Left forelimb (tissue), 1 donor: ENCODE data around the gene TBC1D22A.

Experiments
- DNase-seq: peaks from one replicate; pipeline ENCODE4 v3.0.0-alpha.2; 2018; ENCODE audit warnings: low spot score

The TBC1D22A gene

GRCh38 chr22:46860562-46860961 is 98.1 kb downstream of the TBC1D22A start:
- peak; percentile 40 for DNase-seq

DNA sequence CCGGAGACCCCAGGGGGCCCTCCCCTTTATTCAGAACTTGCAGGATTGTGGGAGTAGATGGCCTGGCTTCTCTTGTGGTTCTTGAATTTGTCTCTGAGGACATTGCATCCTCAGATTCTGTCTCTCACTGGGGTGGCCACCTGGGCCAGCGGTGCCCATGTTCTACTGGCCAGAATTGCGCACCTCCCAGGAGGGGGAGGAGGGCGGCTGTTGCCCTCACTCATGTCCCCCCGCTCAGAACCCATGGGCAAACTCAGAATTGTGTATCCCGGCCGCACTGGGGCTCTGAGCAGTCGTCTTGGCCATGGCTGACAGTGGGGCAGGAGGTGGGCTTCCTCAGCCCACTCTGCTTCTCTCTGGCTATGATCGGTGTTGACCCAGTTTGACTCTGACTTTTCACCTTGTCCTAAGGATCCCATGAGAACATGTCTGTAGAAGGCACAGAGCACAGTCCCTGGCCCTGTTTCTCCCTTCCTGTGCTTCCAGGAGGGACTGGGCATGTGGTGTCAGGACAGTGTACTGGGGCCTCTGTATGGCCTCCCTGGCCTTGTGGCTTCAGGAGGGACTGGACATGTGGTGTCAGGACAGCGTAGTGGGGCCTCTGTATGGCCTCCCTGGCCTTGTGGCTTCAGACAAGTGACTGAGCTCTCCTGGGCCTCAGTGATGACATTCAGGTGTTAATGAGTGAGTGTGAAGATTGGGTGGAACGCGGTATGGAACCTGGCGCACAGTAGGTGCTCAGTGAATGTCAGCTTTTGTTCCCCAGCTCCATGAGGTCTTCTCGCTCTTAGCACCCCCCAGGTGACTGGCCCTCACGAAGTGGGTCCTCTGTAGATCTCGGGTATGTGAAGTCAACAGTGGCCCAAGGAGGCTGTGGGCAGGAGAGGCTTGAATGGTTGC is 99.3 kb downstream of the TBC1D22A start:
- DNase-seq: peak; percentile 63

DNA sequence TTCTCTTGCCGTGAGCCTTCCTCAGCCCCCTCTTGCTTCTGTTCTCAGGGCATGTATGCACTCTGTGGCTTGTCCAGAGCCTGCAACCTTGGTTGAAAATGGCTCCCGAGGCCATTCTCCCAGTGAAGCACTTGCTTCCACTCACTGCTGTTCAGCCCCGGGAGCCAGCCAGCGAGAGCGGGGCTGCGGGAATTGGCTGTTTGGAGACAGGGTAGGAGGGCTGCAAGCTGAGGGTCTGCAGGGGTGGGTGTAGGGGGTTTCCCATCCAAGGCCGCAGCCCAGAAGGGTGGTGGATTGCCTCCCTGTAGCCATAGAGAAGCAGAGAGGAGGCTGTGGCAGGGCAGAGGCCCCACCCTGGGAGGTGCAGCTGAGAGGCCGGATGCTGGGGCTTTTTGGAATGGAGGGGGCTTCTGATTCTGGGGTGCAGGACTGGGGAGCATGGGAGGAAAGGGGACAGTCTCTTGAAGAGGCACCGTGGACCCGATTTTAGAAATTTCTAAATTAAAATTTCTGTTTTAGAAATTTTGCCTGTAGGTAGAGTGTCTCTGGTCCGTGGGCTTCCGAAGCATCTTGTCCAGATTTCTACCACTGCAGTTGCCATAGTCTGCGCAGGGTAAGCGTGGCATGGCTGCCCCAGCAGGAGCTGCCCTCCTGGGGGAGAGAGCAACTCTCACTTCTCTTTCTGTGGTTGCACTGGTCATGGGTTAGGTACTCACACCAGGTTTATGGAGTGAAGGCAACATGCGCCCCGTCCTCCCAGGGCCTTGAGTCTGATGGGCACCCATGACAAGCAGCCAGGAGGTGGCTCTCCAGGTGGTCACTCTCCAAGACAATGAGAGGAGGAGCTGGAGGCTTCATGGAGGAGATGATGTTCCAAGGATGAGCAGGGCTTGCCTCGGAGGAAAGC is 100.2 kb downstream of the TBC1D22A start:
- peak; percentile 45 for DNase-seq

GRCh38 chr22:46863794-46864193 is 101.3 kb downstream of the TBC1D22A start:
- DNase-seq: no peak

- peak; percentile 15 for DNase-seq
Measured at GRCh38 chr22:46864314-46865051, 102.0 kb downstream of the TBC1D22A start.

GRCh38 chr22:46865052-46865434 is 102.6 kb downstream of the TBC1D22A start:
- peak; percentile 34 for DNase-seq

GRCh38 chr22:46865642-46866041 is 103.2 kb downstream of the TBC1D22A start:
- DNase-seq: no peak

- no peak for DNase-seq
Measured at GRCh38 chr22:46866591-46866990, 104.1 kb downstream of the TBC1D22A start.

GRCh38 chr22:46867106-46867505 is 104.7 kb downstream of the TBC1D22A start:
- no peak for DNase-seq

GRCh38 chr22:46869329-46869728 is 106.9 kb downstream of the TBC1D22A start:
- no peak for DNase-seq

DNA sequence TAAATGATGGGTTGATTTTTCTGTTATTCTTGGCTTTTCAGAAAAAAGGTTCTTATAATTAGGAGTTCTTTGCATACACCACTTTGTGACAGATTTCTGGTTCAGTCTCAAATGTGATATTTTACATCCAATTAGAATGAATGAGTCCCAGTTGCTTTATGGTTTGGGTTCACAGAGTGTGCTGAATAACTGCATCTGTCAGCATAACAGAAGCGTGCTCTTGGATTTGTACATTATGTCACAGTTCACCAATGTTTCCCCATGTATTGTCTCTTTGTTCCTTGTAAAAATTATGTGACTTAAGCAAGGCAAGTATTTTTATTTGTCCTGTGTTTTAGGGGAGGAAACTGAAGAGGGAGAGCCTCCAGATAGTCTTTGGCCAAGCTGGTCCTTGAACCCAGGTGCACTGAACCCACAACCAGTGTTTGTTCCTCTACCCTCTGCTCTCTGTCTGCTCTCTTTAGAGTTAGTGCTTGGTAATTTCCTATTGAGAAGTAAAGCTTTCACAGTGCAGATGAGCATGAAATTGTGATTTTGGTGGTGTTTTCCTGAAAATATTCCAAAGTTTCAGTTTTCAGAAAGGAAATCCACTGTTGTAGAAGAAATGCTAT is 107.5 kb downstream of the TBC1D22A start:
- no peak for DNase-seq

DNA sequence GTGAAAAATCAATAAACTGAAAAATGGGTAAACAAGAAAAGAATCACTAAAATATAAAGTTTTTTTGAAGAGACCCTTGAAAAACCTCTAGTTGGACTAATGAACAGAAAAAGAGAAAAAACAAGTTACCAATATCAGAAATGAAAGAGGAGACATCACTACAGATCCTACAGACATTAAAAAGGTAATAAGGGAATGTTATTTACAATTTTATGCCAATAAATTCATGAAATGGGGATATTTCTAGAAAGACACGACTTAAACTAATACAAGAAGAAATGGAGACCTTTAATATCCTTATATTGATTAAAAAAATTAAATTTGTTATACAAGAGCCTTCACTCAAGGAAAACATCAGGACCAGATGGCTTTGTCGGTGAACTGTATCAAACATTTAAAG is 109.4 kb downstream of the TBC1D22A start:
- DNase-seq: no peak

DNA sequence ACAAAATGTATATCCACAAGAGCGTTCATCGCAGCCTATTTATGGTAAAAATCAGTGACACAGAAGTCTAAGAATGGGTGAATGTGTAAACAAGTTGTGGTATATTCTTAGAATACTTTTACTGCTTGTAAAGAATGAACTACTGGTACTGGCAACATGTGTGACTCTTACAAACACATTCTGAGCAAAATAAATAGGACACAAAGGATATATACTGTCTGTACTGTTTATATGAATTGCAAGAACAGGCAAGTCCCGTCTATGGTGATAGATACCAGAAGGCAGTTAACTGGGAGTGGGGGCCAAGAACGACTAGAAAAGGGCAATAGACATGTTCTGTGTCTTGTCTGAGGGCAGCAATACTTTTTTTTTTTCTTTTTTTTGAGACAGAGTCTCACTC is 112.6 kb downstream of the TBC1D22A start:
- no peak for DNase-seq

DNA sequence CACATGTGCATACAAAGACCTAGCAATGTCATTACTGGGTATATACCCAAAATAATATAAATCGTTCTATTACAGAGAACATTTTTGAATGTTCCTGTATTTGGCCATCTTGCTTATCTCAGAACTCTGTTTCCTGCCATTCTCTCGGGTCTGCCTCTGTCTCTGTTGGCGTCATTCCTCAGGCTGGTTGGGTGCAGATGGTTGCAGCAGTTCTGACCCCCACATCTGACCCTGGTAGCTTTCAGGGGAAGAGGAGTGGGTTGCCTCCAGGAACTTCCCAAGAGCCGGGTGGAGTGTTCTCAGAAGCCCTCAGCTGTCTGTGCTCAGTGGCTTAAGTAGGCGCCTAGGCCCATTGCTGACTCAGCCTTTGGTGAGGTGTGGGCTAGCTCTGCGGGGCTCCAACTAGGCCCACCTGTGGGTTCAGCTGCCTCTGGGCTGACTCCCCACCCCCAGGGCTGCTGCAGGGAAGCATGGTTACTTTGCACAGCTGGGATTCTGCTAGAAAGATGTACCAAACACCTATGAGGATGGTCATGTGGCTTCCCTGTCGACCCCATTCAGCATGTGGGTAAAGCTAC is 114.0 kb downstream of the TBC1D22A start:
- DNase-seq: no peak

DNA sequence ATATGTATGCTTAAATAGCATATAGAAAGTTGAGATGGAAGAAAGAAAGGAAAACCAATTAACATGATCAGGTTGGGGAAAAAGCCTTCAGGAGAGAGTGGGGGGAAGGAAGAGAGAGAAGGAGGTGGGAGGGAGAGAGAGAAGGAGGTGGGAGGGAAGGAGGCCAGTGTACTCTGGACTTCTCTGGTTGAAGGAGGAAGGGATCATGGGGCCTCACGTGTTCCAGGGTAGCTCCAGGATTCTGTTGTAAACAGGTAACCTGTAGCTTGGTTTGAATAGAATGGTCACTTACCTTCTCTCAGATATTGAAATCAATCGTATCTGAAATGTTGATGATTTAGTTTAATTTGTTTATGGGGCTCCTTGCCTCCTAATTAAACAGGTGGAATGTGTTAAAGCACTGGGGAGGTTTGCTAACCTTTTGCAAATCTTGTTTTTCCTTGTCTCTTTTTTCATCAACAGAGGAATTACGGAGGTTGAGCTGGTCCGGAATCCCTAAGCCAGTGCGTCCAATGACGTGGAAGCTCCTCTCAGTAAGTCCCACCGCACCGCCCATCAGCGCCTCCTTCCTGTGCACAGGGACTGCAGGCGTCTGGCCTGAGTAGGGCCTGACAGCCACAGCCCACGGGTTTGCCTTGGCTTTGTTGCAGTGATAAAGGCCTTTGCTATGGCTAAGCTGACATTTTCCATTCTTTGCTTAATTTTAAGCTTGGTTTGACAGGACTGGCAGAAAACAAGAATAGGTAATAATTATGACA is 115.9 kb downstream of the TBC1D22A start:
- no peak for DNase-seq

DNA sequence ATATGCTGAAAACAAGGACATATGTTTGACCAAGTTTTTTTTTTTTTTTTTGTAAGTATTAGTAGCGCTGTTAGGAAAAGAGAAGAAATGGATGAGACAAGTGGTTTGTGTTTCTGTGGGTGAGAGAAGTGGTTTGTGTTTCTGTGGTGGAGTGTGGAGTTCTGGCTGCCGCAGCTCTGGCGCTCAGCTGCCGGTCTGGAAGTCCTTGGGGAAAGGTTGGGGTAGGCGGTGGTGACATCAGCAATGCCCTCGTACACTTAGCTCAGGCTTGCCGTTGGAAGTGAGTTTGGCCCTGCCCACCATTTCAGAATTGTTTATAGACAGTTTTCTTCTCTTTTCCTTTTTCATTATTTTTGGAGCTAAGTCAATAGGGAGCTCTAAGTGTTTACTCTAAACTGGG is 116.6 kb downstream of the TBC1D22A start:
- DNase-seq: no peak

GRCh38 chr22:46881373-46882118 is 119.1 kb downstream of the TBC1D22A start:
- DNase-seq: no peak

DNA sequence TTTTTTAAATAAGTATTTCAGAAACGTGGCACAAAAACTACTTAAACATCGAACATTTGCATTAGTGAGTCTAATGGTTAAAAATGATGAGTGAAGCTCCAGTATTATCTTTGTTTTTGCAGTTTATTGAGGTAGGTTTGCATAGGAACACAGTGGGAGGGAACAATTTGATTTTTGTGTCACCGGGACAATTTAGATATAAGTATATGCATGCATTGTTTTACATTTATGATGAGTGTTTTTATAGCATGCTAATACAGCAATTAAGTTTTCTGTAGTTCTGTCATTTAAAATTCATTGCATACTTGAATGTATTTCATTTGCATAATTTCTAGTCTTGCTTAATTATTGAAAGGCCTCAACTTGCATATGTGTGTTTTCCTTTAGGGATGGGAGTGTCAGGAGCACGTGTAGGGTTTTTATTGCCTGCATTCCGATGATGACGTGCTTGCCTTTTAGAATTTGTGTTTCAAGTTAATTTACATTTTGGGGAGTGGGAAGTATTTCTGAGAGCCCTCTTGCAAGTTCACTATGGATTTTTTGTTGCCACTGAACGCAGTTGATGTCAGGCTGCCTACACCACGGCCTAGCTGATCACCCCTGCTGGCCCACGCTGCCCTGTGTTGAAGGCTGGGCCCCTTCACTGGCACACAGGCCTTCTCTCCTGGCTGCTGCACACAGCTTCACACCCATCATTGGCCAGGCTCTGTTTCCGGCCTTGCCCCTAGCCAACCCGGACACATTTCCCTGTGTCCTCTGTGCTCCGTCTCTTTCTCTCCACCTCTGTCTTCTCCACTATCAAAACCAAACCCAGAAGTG is 120.9 kb downstream of the TBC1D22A start:
- no peak for DNase-seq

- no peak for DNase-seq
Measured at GRCh38 chr22:46884365-46884764, 121.9 kb downstream of the TBC1D22A start.
